Activated B cell treated with CpG ODN at 0.5 μM for 24 hours (primary cell): ENCODE measurements around the gene ATP8B4. TPM values are rescaled to one million over a fixed set of nuclear protein-coding genes. Genes with fewer than 3 reads are reported as not detected.

ENCODE experiments used
- ATAC-seq: fragments of 200-7000 bp; cut with Tn5 transposase; one replicate; pipeline ENCODE4 v1.10.0; 2021; ENCODE audit warnings: low read depth, mild to moderate bottlenecking, moderate library complexity
- CTCF ChIA-PET: fragments of 350-600 bp; sonication (Branson Sonifier 250); formaldehyde crosslinking; loops from one replicate; lab custom pipeline; 2021; ENCODE audit warnings: antibody characterized with exemption; lab: Charles Lee
- POLR2A ChIA-PET: fragments of 350-600 bp; sonication (Branson Sonifier 250); formaldehyde crosslinking; loops from one replicate; lab custom pipeline; 2021; ENCODE audit warnings: antibody characterized with exemption; lab: Charles Lee
- DNase-seq: peaks from one replicate; pipeline ENCODE4 v3.0.0; 2022
- H3K27ac Mint-ChIP-seq: one replicate; pipeline ENCODE4 v1.8.0; 2020; ENCODE audit warnings: mixed read lengths
- H3K27me3 Mint-ChIP-seq: one replicate; pipeline ENCODE4 v1.8.0; 2021; ENCODE audit warnings: mixed read lengths
- H3K36me3 Mint-ChIP-seq: one replicate; pipeline ENCODE4 v1.8.0; 2021; ENCODE audit warnings: low read depth, mixed read lengths
- H3K4me1 Mint-ChIP-seq: one replicate; pipeline ENCODE4 v1.8.0; 2021; ENCODE audit warnings: mixed read lengths
- H3K4me3 Mint-ChIP-seq: one replicate; pipeline ENCODE4 v1.8.0; 2020; ENCODE audit warnings: mild to moderate bottlenecking, mixed read lengths
- H3K9me3 Mint-ChIP-seq: one replicate; pipeline ENCODE4 v1.8.0; 2020; ENCODE audit warnings: mixed read lengths
- CTCF ChIP-seq: fragments of 200-600 bp; IDR thresholded peaks from one replicate; pipeline ENCODE4 v1.8.0; 2022; ENCODE audit warnings: antibody characterized with exemption, mild to moderate bottlenecking
- intact Hi-C: fragments of 100-400 bp; cut with micrococcal nuclease; formaldehyde crosslinking; loops from one replicate; pipeline ENCODE4 v1.15.1; 2024
- total RNA-seq: library from RNA; stranded (reverse); gene quantifications from 2 replicates; pipeline ENCODE4 v1.2.3, GENCODE V29; 2022

The ATP8B4 gene
- total RNA-seq, 1 donor from 2014 or later, result 0.86 TPM

GRCh38 chr15:49890689-49891088, 228.3 kb downstream of the ATP8B4 start:
- Mint-ChIP-seq H3K27me3 (no peaks in the 10 kb centered on the region), H3K36me3 (no peaks in the 10 kb centered on the region), H3K27ac (no peak overlapping the region), H3K4me1 (no peaks in the 10 kb centered on the region), H3K4me3 (no peak overlapping the region), H3K9me3 (no peaks in the 10 kb centered on the region)
- intact Hi-C loops, result no loop called here
- DNase-seq (no peak), ATAC-seq (no peak)
- CTCF ChIA-PET, result no interaction called here
- no peak for TF ChIP-seq CTCF
- POLR2A ChIA-PET, result no interaction called here

- H3K27me3 Mint-ChIP-seq, result no peaks in the 10 kb centered on the region
- no peak for TF ChIP-seq CTCF
- H3K36me3 Mint-ChIP-seq, result no peaks in the 10 kb centered on the region
- ATAC-seq (no peak), DNase-seq (no peak)
- no peak overlapping the region for H3K4me3 Mint-ChIP-seq
- POLR2A ChIA-PET, result no interaction called here
- H3K4me1 Mint-ChIP-seq, result no peaks in the 10 kb centered on the region
- CTCF ChIA-PET, result no interaction called here
- no peak overlapping the region for H3K27ac Mint-ChIP-seq
- intact Hi-C loops, result no loop called here
- no peaks in the 10 kb centered on the region for H3K9me3 Mint-ChIP-seq
Observed at GRCh38 chr15:49889536-49889935, 229.5 kb downstream of the ATP8B4 start.

GRCh38 chr15:49888734-49889133, 230.3 kb downstream of the ATP8B4 start:
- ATAC-seq, result no peak
- POLR2A ChIA-PET, result no interaction called here
- H3K27me3 Mint-ChIP-seq, result no peaks in the 10 kb centered on the region
- no peak overlapping the region for H3K27ac Mint-ChIP-seq
- CTCF ChIA-PET, result no interaction called here
- no peak overlapping the region for H3K4me3 Mint-ChIP-seq
- no peaks in the 10 kb centered on the region for H3K4me1 Mint-ChIP-seq
- DNase-seq, result no peak
- TF ChIP-seq CTCF, result no peak
- intact Hi-C loops, result no loop called here
- H3K9me3 Mint-ChIP-seq, result no peaks in the 10 kb centered on the region
- no peaks in the 10 kb centered on the region for H3K36me3 Mint-ChIP-seq

- DNase-seq (no peak), ATAC-seq (no peak)
- ChIA-PET POLR2A (no interaction called here), CTCF (no interaction called here)
- TF ChIP-seq CTCF, result no peak
- H3K36me3 Mint-ChIP-seq, result no peaks in the 10 kb centered on the region
- no peaks in the 10 kb centered on the region for H3K4me1 Mint-ChIP-seq
- H3K4me3 Mint-ChIP-seq, result no peak overlapping the region
- intact Hi-C loops, result no loop called here
- no peaks in the 10 kb centered on the region for H3K9me3 Mint-ChIP-seq
- H3K27me3 Mint-ChIP-seq, result no peaks in the 10 kb centered on the region
- H3K27ac Mint-ChIP-seq, result no peak overlapping the region
Observed at GRCh38 chr15:49888323-49888693, 230.7 kb downstream of the ATP8B4 start.

- no peak for TF ChIP-seq CTCF
- ChIA-PET POLR2A (no interaction called here), CTCF (no interaction called here)
- DNase-seq (no peak), ATAC-seq (no peak)
- H3K9me3 Mint-ChIP-seq, result no peaks in the 10 kb centered on the region
- H3K27ac Mint-ChIP-seq, result no peak overlapping the region
- no peaks in the 10 kb centered on the region for H3K36me3 Mint-ChIP-seq
- intact Hi-C loops, result no loop called here
- no peaks in the 10 kb centered on the region for H3K4me1 Mint-ChIP-seq
- H3K27me3 Mint-ChIP-seq, result no peaks in the 10 kb centered on the region
- no peak overlapping the region for H3K4me3 Mint-ChIP-seq
Observed at GRCh38 chr15:49887659-49888322, 231.2 kb downstream of the ATP8B4 start.
